ENCODE measurements around the gene PSTPIP2.

- TF ChIP-seq POLR2AphosphoS5 (IDR thresholded peaks at IDR 0.05) (no peak), CTCF (IDR thresholded peaks at IDR 0.05 in 8 of 11, conservative IDR thresholded peaks at IDR 0.05 in 3 of 11) (no peak)
Observed at GRCh38 chr18:46042571-46043123, 29.4 kb downstream of the PSTPIP2 start.

Data from spleen (tissue), 7 donors.